Nephron (organoid): ENCODE results near the gene EFEMP2.
A peak's percentile ranks its signal among the peaks of the same experiment; 100 is the strongest.

Experiments
- H3K27ac Mint-ChIP-seq, 3 experiments: 2 replicates each; pipeline ENCODE4 v1.8.0; 2020; ENCODE audit warnings: mixed read lengths in 3 of 3, mild to moderate bottlenecking in 2 of 3, moderate library complexity in 1 of 3
- H3K27me3 Mint-ChIP-seq: 2 replicates; pipeline ENCODE4 v1.8.0; 2021; ENCODE audit warnings: low read depth, mild to moderate bottlenecking, moderate library complexity, mixed read lengths
- H3K36me3 Mint-ChIP-seq: 2 replicates; pipeline ENCODE4 v1.8.0; 2020; ENCODE audit warnings: low read depth, mixed read lengths
- H3K4me1 Mint-ChIP-seq: 2 replicates; pipeline ENCODE4 v1.8.0; 2020; ENCODE audit warnings: mixed read lengths
- H3K4me3 Mint-ChIP-seq, 3 experiments: 2 replicates each; pipeline ENCODE4 v1.8.0; 2020; ENCODE audit warnings: mild to moderate bottlenecking in 3 of 3, mixed read lengths in 3 of 3, moderate library complexity in 2 of 3
- H3K9me3 Mint-ChIP-seq: 2 replicates; pipeline ENCODE4 v1.8.0; 2020; ENCODE audit warnings: mixed read lengths
- CTCF ChIP-seq, 3 experiments: fragments of 200-600 bp; sonication (generic); IDR thresholded peaks; one replicate each; pipeline ENCODE4 v1.5.0; 2021; ENCODE audit warnings: antibody characterized with exemption in 3 of 3; ENCODE audit not compliant: unreplicated experiment in 3 of 3

The EFEMP2 gene

GRCh38 chr11:65899356-65900124 is 26.9 kb upstream of the EFEMP2 start:
- H3K36me3 Mint-ChIP-seq: no peaks in the 10 kb centered on the region
- no peak overlapping the region for H3K27ac Mint-ChIP-seq
- TF ChIP-seq CTCF (IDR thresholded peaks at IDR 0.05; ENCODE audit: unreplicated experiment in 3 of 3): no peak
- no peaks in the 10 kb centered on the region for H3K9me3 Mint-ChIP-seq
- H3K27me3 Mint-ChIP-seq: peaks cover 92% of the 10 kb centered on the region
- H3K4me3 Mint-ChIP-seq: peak overlapping the region; percentile 55 to 71 (median 68)
- peaks cover 8% of the 10 kb centered on the region for H3K4me1 Mint-ChIP-seq

- H3K27me3 Mint-ChIP-seq: peaks cover 89% of the 10 kb centered on the region
- H3K4me1 Mint-ChIP-seq: peaks cover 8% of the 10 kb centered on the region
- no peaks in the 10 kb centered on the region for H3K9me3 Mint-ChIP-seq
- no peak for TF ChIP-seq CTCF (IDR thresholded peaks at IDR 0.05; ENCODE audit: unreplicated experiment in 3 of 3)
- peak overlapping the region; percentile 81 to 82 (median 82) for H3K4me3 Mint-ChIP-seq
- no peak overlapping the region for H3K27ac Mint-ChIP-seq
- H3K36me3 Mint-ChIP-seq: no peaks in the 10 kb centered on the region
These were observed 26.2 kb upstream of the EFEMP2 start for GRCh38 chr11:65898656-65899355.

DNA sequence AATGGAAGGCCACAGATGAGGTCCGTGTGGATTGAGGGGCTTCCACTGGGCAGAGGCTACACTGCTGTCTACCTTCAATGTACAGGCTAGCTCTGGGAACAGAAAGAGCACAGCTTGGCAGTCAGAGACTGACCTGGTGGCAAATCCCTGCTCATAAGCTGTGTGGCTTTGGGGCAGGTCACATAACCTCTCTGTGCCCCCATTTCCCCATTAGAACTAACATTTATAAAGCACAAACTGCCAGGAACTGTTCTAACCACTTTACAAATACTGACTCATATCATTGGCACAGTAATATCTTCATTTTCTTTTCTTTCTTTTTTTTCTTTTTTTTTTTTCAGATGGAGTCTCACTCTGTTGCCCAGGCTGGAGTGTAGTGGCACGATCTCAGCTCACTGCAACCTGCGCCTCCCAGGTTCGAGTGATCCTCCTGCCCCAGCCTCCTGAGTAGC is 24.4 kb upstream of the EFEMP2 start:
- H3K4me3 Mint-ChIP-seq: peak overlapping the region in 1 of 3 experiments; percentile 28
- no peak for TF ChIP-seq CTCF (IDR thresholded peaks at IDR 0.05; ENCODE audit: unreplicated experiment in 3 of 3)
- peaks cover 21% of the 10 kb centered on the region for H3K4me1 Mint-ChIP-seq
- no peak overlapping the region for H3K27ac Mint-ChIP-seq
- H3K27me3 Mint-ChIP-seq: peaks cover 77% of the 10 kb centered on the region
- H3K36me3 Mint-ChIP-seq: no peaks in the 10 kb centered on the region
- H3K9me3 Mint-ChIP-seq: no peaks in the 10 kb centered on the region

- Mint-ChIP-seq H3K4me1 (peaks cover 24% of the 10 kb centered on the region), H3K4me3 (peak overlapping the region in 1 of 3 experiments; percentile 46), H3K27me3 (peaks cover 69% of the 10 kb centered on the region), H3K36me3 (no peaks in the 10 kb centered on the region), H3K9me3 (no peaks in the 10 kb centered on the region), H3K27ac (no peak overlapping the region)
- TF ChIP-seq CTCF (IDR thresholded peaks at IDR 0.05; ENCODE audit: unreplicated experiment in 3 of 3): no peak
These were observed 23.7 kb upstream of the EFEMP2 start for GRCh38 chr11:65896034-65896999.

- Mint-ChIP-seq H3K27ac (no peak overlapping the region), H3K9me3 (no peaks in the 10 kb centered on the region), H3K27me3 (peaks cover 61% of the 10 kb centered on the region), H3K36me3 (no peaks in the 10 kb centered on the region), H3K4me3 (peak overlapping the region in 2 of 3 experiments; percentile 3 to 40), H3K4me1 (peaks cover 21% of the 10 kb centered on the region)
- no peak for TF ChIP-seq CTCF (IDR thresholded peaks at IDR 0.05; ENCODE audit: unreplicated experiment in 3 of 3)
These were observed 22.9 kb upstream of the EFEMP2 start for GRCh38 chr11:65895482-65895981.
